ENCODE measurements around the gene S100A5. TPM values are rescaled to one million over a fixed set of nuclear protein-coding genes. Genes with fewer than 3 reads are reported as not detected.

The S100A5 gene
- total and polyA plus RNA-seq, 10 of the 15 experiments (the other 5 are each of a cell fraction or from before 2014, with no cell fraction given) = 0.47 to 0.75 (median 0.56) TPM; not detected in 6

DNA sequence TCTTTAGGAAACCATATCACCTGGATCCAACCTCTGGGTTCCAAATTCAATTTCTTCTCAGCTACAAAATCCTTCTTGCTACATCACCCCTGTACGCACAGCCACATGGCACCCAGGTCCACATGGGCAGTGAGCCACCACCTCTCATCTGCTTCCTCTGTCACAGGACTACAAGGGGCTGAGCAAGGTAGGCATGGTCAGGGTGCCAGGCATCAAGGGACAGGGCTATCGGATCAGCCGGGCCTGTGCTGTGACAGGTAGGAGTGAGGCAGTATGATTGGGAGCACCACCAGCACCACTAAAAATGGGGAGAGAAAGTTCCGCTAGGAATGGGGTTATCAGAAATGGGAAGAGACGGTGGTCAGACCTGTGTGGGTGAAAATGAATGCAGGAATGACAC, 34.3 kb downstream of the S100A5 start:
- no TSS peak for BruUV-seq (replicated peaks)
- intact Hi-C loops (cut with micrococcal nuclease; ENCODE audit: unreplicated experiment) = no loop called here
- POLR2A ChIA-PET = no interaction called here

More for the DNA sequence above, 34.3 kb downstream of the S100A5 start:
- Histone ChIP-seq H3K4me2 (ENCODE audit: control insufficient read depth, insufficient read depth) (no peak overlapping the region), H2AFZ (ENCODE audit: control insufficient read depth, low read depth, low read length) (no peak overlapping the region), H3K36me3 (ENCODE audit: control insufficient read depth in 2 of 2, insufficient read depth in 2 of 2, low read length in 1 of 2) (no peaks in the 10 kb centered on the region), H3K79me2 (ENCODE audit: control insufficient read depth, insufficient read depth, low read length) (no peaks in the 10 kb centered on the region), H4K20me1 (ENCODE audit: control insufficient read depth, insufficient read depth) (no peaks in the 10 kb centered on the region), H3K4me3 (no peak overlapping the region), H3K9ac (ENCODE audit: control insufficient read depth, insufficient read depth, low read length) (no peak overlapping the region), H3K27ac (ENCODE audit: control insufficient read depth, insufficient read depth) (no peak overlapping the region), H3K4me1 (ENCODE audit: control insufficient read depth, insufficient read depth, low read length) (no peaks in the 10 kb centered on the region), H3K9me3 (replicated peaks; ENCODE audit: control insufficient read depth, insufficient read depth, low read length) (no peaks in the 10 kb centered on the region), H3K27me3 (replicated peaks in 1 of 2; ENCODE audit: control insufficient read depth in 2 of 2, insufficient read depth in 2 of 2, low read length in 1 of 2) (no peaks in the 10 kb centered on the region)
- no peak for FAIRE-seq
- TF ChIP-seq, protein P1, sequence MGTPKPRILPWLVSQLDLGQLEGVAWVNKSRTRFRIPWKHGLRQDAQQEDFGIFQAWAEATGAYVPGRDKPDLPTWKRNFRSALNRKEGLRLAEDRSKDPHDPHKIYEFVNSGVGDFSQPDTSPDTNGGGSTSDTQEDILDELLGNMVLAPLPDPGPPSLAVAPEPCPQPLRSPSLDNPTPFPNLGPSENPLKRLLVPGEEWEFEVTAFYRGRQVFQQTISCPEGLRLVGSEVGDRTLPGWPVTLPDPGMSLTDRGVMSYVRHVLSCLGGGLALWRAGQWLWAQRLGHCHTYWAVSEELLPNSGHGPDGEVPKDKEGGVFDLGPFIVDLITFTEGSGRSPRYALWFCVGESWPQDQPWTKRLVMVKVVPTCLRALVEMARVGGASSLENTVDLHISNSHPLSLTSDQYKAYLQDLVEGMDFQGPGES (IDR thresholded peaks at IDR 0.05) = no peak
- TF ChIP-seq ZNF622 (IDR thresholded peaks at IDR 0.05) (no peak), ZZZ3 (IDR thresholded peaks at IDR 0.05; ENCODE audit: control insufficient read depth, insufficient read length, low read depth) (no peak), KLF5 (IDR thresholded peaks at IDR 0.05; ENCODE audit: partially characterized antibody) (no peak), IKZF2 (IDR thresholded peaks at IDR 0.05) (no peak), FOS (IDR thresholded peaks at IDR 0.05; ENCODE audit: borderline replicate concordance, extremely low read depth, insufficient read length) (no peak), NFIC (IDR thresholded peaks at IDR 0.05; ENCODE audit: low read depth, low read length) (no peak), ATF7 (IDR thresholded peaks at IDR 0.05; ENCODE audit: low read depth) (no peak), JUNB (IDR thresholded peaks at IDR 0.05) (no peak), ZSCAN29 (IDR thresholded peaks at IDR 0.05) (no peak), SIX5 (IDR thresholded peaks at IDR 0.05; ENCODE audit: low read depth, low read length, severe bottlenecking) (no peak), IRF4 (IDR thresholded peaks at IDR 0.05; ENCODE audit: low read depth, low read length) (no peak)
- TF ChIP-seq, protein P2, sequence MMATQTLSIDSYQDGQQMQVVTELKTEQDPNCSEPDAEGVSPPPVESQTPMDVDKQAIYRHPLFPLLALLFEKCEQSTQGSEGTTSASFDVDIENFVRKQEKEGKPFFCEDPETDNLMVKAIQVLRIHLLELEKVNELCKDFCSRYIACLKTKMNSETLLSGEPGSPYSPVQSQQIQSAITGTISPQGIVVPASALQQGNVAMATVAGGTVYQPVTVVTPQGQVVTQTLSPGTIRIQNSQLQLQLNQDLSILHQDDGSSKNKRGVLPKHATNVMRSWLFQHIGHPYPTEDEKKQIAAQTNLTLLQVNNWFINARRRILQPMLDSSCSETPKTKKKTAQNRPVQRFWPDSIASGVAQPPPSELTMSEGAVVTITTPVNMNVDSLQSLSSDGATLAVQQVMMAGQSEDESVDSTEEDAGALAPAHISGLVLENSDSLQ (IDR thresholded peaks at IDR 0.05) = no peak
- TF ChIP-seq, protein P3, sequence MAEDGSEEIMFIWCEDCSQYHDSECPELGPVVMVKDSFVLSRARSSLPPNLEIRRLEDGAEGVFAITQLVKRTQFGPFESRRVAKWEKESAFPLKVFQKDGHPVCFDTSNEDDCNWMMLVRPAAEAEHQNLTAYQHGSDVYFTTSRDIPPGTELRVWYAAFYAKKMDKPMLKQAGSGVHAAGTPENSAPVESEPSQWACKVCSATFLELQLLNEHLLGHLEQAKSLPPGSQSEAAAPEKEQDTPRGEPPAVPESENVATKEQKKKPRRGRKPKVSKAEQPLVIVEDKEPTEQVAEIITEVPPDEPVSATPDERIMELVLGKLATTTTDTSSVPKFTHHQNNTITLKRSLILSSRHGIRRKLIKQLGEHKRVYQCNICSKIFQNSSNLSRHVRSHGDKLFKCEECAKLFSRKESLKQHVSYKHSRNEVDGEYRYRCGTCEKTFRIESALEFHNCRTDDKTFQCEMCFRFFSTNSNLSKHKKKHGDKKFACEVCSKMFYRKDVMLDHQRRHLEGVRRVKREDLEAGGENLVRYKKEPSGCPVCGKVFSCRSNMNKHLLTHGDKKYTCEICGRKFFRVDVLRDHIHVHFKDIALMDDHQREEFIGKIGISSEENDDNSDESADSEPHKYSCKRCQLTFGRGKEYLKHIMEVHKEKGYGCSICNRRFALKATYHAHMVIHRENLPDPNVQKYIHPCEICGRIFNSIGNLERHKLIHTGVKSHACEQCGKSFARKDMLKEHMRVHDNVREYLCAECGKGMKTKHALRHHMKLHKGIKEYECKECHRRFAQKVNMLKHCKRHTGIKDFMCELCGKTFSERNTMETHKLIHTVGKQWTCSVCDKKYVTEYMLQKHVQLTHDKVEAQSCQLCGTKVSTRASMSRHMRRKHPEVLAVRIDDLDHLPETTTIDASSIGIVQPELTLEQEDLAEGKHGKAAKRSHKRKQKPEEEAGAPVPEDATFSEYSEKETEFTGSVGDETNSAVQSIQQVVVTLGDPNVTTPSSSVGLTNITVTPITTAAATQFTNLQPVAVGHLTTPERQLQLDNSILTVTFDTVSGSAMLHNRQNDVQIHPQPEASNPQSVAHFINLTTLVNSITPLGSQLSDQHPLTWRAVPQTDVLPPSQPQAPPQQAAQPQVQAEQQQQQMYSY (CRISPR knock-in tag; IDR thresholded peaks at IDR 0.05) = no peak
- no peak for ATAC-seq
- SMC1A ChIA-PET (ENCODE audit: uncharacterized antibody, unreplicated experiment) = no interaction called here
- DNase-seq (ENCODE audit: low read depth, low spot score) = no peak
- 74% methylated on average over 5 of the region's 5 CpGs for WGBS (ENCODE audit: insufficient coverage, insufficient replicate concordance, low lambda C conversion rate, missing lambda C conversion rate)
- CTCF ChIA-PET = interaction anchor here (0.5 to 7.3 kb wide), 5 partner anchors 8 to 154 kb away, joined by 3 to 191 read pairs (median 3); no protein-coding TSS in a partner anchor
- RAD21 ChIA-PET (ENCODE audit: unreplicated experiment) = no interaction called here
- in situ Hi-C loops (cut with MboI) = loop anchor here (5.0 to 10.0 kb wide), 2 partner anchors 56 to 488 kb away; partner anchors contain the start of gene RPS27

All from GM12878 (cell line).